Esophagus muscularis mucosa (tissue), 2 donors: ENCODE measurements around the gene PDP2.

Experiments
- EP300 ChIP-seq: sonication (generic); formaldehyde crosslinking; IDR thresholded peaks from one replicate; pipeline ENCODE4 v1.6.1; 2017; ENCODE audit warnings: antibody characterized with exemption
- POLR2A ChIP-seq: fragments of 450-650 bp; IDR thresholded peaks from one replicate; pipeline ENCODE4 v1.6.1; 2017; ENCODE audit warnings: antibody characterized with exemption, moderate library complexity, mild to moderate bottlenecking, low read depth

GRCh38 chr16:66934138-66934838 lies 54.0 kb downstream of the PDP2 start, which contains the start of gene CIAO2B:
- peak; percentile 90 for TF ChIP-seq POLR2A
- no peak for TF ChIP-seq EP300
